GM12878 (cell line): ENCODE results near the gene ERC2. TPM values are rescaled to one million over a fixed set of nuclear protein-coding genes. Genes with fewer than 3 reads are reported as not detected.

Source experiments
- ATAC-seq: fragments of 200-7000 bp; cut with Tn5 transposase; 3 replicates; pipeline ENCODE4 v1.9.1; 2020; ENCODE audit warnings: mild to moderate bottlenecking, moderate library complexity
- BruUV-seq: library from RNA; stranded (reverse); fragments of 400-500 nt; replicated peaks from 2 replicates; lab custom pipeline; 2021; lab: Mats Ljungman, UMichigan
- CTCF ChIA-PET: fragments of 300-600 bp; sonication (Branson Sonifier 250); formaldehyde crosslinking; extraction: SDS; loops from one replicate; lab custom pipeline; 2021; ENCODE audit warnings: inconsistent platforms; lab: Yijun Ruan, JAX
- POLR2A ChIA-PET: fragments of 350-600 bp; formaldehyde crosslinking; extraction: SDS; loops from one replicate; lab custom pipeline; 2021; ENCODE audit warnings: inconsistent platforms; lab: Charles Lee
- RAD21 ChIA-PET: fragments of 300-600 bp; sonication (Branson Sonifier 250); formaldehyde crosslinking; loops from one replicate; lab custom pipeline; 2023; ENCODE audit warnings: antibody characterized with exemption; ENCODE audit not compliant: unreplicated experiment; lab: Charles Lee
- SMC1A ChIA-PET: fragments of 300-600 bp; sonication (Branson Sonifier 250); formaldehyde crosslinking; loops from one replicate; lab custom pipeline; 2023; ENCODE audit not compliant: unreplicated experiment, uncharacterized antibody; lab: Charles Lee
- DNase-seq: peaks from one replicate; pipeline ENCODE4 v3.0.0-alpha.2; 2011; ENCODE audit warnings: low read depth, low spot score
- FAIRE-seq: peaks from 3 replicates; lab custom pipeline; 2011; peaks lifted over from hg19 to GRCh38; lab: Jason Lieb, UNC
- H2AFZ ChIP-seq: 2 replicates; pipeline ENCODE4 v1.6.0; 2011; ENCODE audit warnings: low read depth, low read length, control low read depth; ENCODE audit not compliant: control insufficient read depth
- H3K27ac ChIP-seq: 2 replicates; pipeline ENCODE4 v1.5.1; 2011; ENCODE audit warnings: control low read depth; ENCODE audit not compliant: control insufficient read depth, insufficient read depth
- H3K27me3 ChIP-seq, 2 experiments: replicated peaks in 1 of 2; 2 replicates each; pipeline versions ENCODE4 v1.6.0 to v1.6.1; 2011; ENCODE audit warnings: low read length in 1 of 2; ENCODE audit not compliant: control insufficient read depth in 2 of 2, insufficient read depth in 2 of 2
- H3K36me3 ChIP-seq, 2 experiments: 2 replicates each; pipeline ENCODE4 v1.5.1; 2011; ENCODE audit warnings: low read length in 1 of 2; ENCODE audit not compliant: control insufficient read depth in 2 of 2, insufficient read depth in 2 of 2
- H3K4me1 ChIP-seq: 2 replicates; pipeline ENCODE4 v1.6.1; 2011; ENCODE audit warnings: mild to moderate bottlenecking, low read length, moderate library complexity, mixed read lengths; ENCODE audit not compliant: control insufficient read depth, insufficient read depth
- H3K4me2 ChIP-seq: 2 replicates; pipeline ENCODE4 v1.6.0; 2011; ENCODE audit warnings: control low read depth; ENCODE audit not compliant: control insufficient read depth, insufficient read depth
- H3K4me3 ChIP-seq: fragments of 200-600 bp; sonication (generic); 2 replicates; pipeline ENCODE4 v1.5.1; 2016
- H3K79me2 ChIP-seq: 2 replicates; pipeline ENCODE4 v1.6.0; 2011; ENCODE audit warnings: low read length; ENCODE audit not compliant: control insufficient read depth, insufficient read depth
- H3K9ac ChIP-seq: 2 replicates; pipeline ENCODE4 v1.8.0; 2011; ENCODE audit warnings: low read length, control low read depth, mixed read lengths; ENCODE audit not compliant: control insufficient read depth, insufficient read depth
- H3K9me3 ChIP-seq: replicated peaks from 3 replicates; pipeline ENCODE4 v1.5.1; 2011; ENCODE audit warnings: mild to moderate bottlenecking, low read length; ENCODE audit not compliant: control insufficient read depth, insufficient read depth
- H4K20me1 ChIP-seq: 2 replicates; pipeline ENCODE4 v1.6.0; 2011; ENCODE audit not compliant: control insufficient read depth, insufficient read depth
- ATF2 ChIP-seq: IDR thresholded peaks from 2 replicates; pipeline ENCODE4 v1.6.1; 2012; ENCODE audit warnings: low read length, inconsistent platforms
- CBX3 ChIP-seq: fragments of 200-600 bp; sonication (generic); IDR thresholded peaks from 2 replicates; pipeline ENCODE4 v1.6.1; 2016; ENCODE audit warnings: low read depth, borderline replicate concordance
- CEBPZ ChIP-seq: fragments of 150-350 bp; IDR thresholded peaks from 2 replicates; pipeline ENCODE4 v1.6.1; 2016; ENCODE audit warnings: low read depth, low read length
- CHD1 ChIP-seq: IDR thresholded peaks from 2 replicates; pipeline ENCODE4 v1.6.1; 2012; ENCODE audit warnings: low read depth, low read length, improper control_type of control experiment
- DPF2 ChIP-seq: fragments of 450-650 bp; IDR thresholded peaks from 2 replicates; pipeline ENCODE4 v1.6.1; 2017; ENCODE audit warnings: mild to moderate bottlenecking
- HDAC2 ChIP-seq: fragments of 200-600 bp; sonication (generic); IDR thresholded peaks from 2 replicates; pipeline ENCODE4 v1.6.1; 2017
- POLR2A ChIP-seq: IDR thresholded peaks from 2 replicates; pipeline ENCODE4 v1.6.1; 2011; ENCODE audit warnings: low read depth, mild to moderate bottlenecking, low read length
- RAD21 ChIP-seq: IDR thresholded peaks from 2 replicates; pipeline ENCODE4 v1.6.1; 2011; ENCODE audit warnings: mild to moderate bottlenecking, low read depth, low read length, moderate library complexity; ENCODE audit not compliant: insufficient read depth
- RUNX3 ChIP-seq: IDR thresholded peaks from 2 replicates; pipeline ENCODE4 v1.6.1; 2012; ENCODE audit warnings: low read length, inconsistent platforms
- SMAD1 ChIP-seq: fragments of 450-650 bp; IDR thresholded peaks from 2 replicates; pipeline ENCODE4 v1.6.1; 2018; ENCODE audit warnings: mild to moderate bottlenecking, low read depth; ENCODE audit not compliant: partially characterized antibody
- SMAD5 ChIP-seq: IDR thresholded peaks from 2 replicates; pipeline ENCODE4 v1.6.1; 2016; ENCODE audit warnings: antibody characterized with exemption, low read depth
- TARDBP ChIP-seq: IDR thresholded peaks from 2 replicates; pipeline ENCODE4 v1.6.1; 2016; ENCODE audit warnings: borderline replicate concordance
- TCF12 ChIP-seq: IDR thresholded peaks from 2 replicates; pipeline ENCODE4 v1.6.1; 2011; ENCODE audit warnings: low read depth, mild to moderate bottlenecking, low read length
- YBX1 ChIP-seq: fragments of 450-650 bp; IDR thresholded peaks from 2 replicates; pipeline ENCODE4 v1.6.1; 2016; ENCODE audit warnings: antibody characterized with exemption
- WGBS: methylation state at CpG from one replicate; pipeline ENCODE4 v1.1.6; 2016; ENCODE audit warnings: low lambda C conversion rate; ENCODE audit not compliant: insufficient replicate concordance, insufficient coverage; ENCODE audit errors: missing lambda C conversion rate; 5-methylcytosine and 5-hydroxymethylcytosine counted together
- in situ Hi-C: fragments of 300-500 bp; cut with MboI; formaldehyde crosslinking; loops from 9 replicates; pipeline ENCODE4 v1.14.3; 2018; ENCODE audit warnings: mixed read lengths
- intact Hi-C: fragments of 100-400 bp; cut with micrococcal nuclease; formaldehyde crosslinking; loops from one replicate; pipeline ENCODE4 v1.14.2; 2022; ENCODE audit not compliant: unreplicated experiment
- polyA plus RNA-seq, 11 experiments: library from polyadenylated mRNA; depleted of rRNA in 4 of 11; unstranded in 6 of 11; stranded (reverse) in 5 of 11; fragments of >200 nt; fragmentation: Nextera tagmentation in 4 of 11; fragmentation: Illumina TruSeq in 1 of 11; extraction: Ambion mirVana in 4 of 11; extraction: Trizol in 1 of 11; gene quantifications; 1 replicate in 1 of 11; 2 replicates in 10 of 11; pipeline versions ENCODE4 v1.2.1 to v1.2.3, GENCODE V29; 2011 to 2016; ENCODE audit warnings: inconsistent platforms in 2 of 11, missing spikeins in 2 of 11, low read depth in 1 of 11
- total RNA-seq, 4 experiments: library from RNA; depleted of rRNA in 3 of 4; stranded (reverse); fragments of >200 nt in 3 of 4; fragmentation: Illumina TruSeq in 1 of 4; extraction: Trizol in 1 of 4; gene quantifications; 2 replicates each; pipeline versions ENCODE4 v1.2.1 to v1.2.3, GENCODE V29; 2013 to 2021
- TF ChIP-seq, protein P1 (sequence below): fragments of 450-650 bp; IDR thresholded peaks from 2 replicates; pipeline ENCODE4 v1.6.1; 2018; ENCODE audit warnings: mild to moderate bottlenecking, low read depth, moderate library complexity; ENCODE audit not compliant: partially characterized antibody
- TF ChIP-seq, protein P2 (sequence below): IDR thresholded peaks from 2 replicates; pipeline ENCODE4 v1.6.1; 2012; ENCODE audit warnings: mild to moderate bottlenecking, low read depth, low read length

ERC2 gene
- total and polyA plus RNA-seq, 10 of the 15 experiments (the other 5 are each of a cell fraction or from before 2014, with no cell fraction given) = 0.06 to 1.4 (median 0.12) TPM; not detected in 3

- intact Hi-C loops = no loop called here
- Histone ChIP-seq H3K9ac (no peak overlapping the region), H3K79me2 (no peaks in the 10 kb centered on the region), H3K4me1 (no peaks in the 10 kb centered on the region), H3K4me2 (no peak overlapping the region), H3K4me3 (no peak overlapping the region), H2AFZ (no peak overlapping the region), H3K36me3 (no peaks in the 10 kb centered on the region), H3K27ac (no peak overlapping the region), H3K9me3 (no peaks in the 10 kb centered on the region), H4K20me1 (no peaks in the 10 kb centered on the region), H3K27me3 (no peaks in the 10 kb centered on the region; a peak in 2 of 4 replicates)
- TF ChIP-seq, protein P1, sequence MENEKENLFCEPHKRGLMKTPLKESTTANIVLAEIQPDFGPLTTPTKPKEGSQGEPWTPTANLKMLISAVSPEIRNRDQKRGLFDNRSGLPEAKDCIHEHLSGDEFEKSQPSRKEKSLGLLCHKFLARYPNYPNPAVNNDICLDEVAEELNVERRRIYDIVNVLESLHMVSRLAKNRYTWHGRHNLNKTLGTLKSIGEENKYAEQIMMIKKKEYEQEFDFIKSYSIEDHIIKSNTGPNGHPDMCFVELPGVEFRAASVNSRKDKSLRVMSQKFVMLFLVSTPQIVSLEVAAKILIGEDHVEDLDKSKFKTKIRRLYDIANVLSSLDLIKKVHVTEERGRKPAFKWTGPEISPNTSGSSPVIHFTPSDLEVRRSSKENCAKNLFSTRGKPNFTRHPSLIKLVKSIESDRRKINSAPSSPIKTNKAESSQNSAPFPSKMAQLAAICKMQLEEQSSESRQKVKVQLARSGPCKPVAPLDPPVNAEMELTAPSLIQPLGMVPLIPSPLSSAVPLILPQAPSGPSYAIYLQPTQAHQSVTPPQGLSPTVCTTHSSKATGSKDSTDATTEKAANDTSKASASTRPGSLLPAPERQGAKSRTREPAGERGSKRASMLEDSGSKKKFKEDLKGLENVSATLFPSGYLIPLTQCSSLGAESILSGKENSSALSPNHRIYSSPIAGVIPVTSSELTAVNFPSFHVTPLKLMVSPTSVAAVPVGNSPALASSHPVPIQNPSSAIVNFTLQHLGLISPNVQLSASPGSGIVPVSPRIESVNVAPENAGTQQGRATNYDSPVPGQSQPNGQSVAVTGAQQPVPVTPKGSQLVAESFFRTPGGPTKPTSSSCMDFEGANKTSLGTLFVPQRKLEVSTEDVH = no peak
- TF ChIP-seq CEBPZ (no peak), CHD1 (no peak), SMAD1 (no peak), RUNX3 (no peak), RAD21 (no peak), DPF2 (no peak), SMAD5 (no peak), TARDBP (no peak), ATF2 (no peak), HDAC2 (no peak), CBX3 (no peak), POLR2A (no peak), YBX1 (no peak), TCF12 (no peak)
- TF ChIP-seq, protein P2, sequence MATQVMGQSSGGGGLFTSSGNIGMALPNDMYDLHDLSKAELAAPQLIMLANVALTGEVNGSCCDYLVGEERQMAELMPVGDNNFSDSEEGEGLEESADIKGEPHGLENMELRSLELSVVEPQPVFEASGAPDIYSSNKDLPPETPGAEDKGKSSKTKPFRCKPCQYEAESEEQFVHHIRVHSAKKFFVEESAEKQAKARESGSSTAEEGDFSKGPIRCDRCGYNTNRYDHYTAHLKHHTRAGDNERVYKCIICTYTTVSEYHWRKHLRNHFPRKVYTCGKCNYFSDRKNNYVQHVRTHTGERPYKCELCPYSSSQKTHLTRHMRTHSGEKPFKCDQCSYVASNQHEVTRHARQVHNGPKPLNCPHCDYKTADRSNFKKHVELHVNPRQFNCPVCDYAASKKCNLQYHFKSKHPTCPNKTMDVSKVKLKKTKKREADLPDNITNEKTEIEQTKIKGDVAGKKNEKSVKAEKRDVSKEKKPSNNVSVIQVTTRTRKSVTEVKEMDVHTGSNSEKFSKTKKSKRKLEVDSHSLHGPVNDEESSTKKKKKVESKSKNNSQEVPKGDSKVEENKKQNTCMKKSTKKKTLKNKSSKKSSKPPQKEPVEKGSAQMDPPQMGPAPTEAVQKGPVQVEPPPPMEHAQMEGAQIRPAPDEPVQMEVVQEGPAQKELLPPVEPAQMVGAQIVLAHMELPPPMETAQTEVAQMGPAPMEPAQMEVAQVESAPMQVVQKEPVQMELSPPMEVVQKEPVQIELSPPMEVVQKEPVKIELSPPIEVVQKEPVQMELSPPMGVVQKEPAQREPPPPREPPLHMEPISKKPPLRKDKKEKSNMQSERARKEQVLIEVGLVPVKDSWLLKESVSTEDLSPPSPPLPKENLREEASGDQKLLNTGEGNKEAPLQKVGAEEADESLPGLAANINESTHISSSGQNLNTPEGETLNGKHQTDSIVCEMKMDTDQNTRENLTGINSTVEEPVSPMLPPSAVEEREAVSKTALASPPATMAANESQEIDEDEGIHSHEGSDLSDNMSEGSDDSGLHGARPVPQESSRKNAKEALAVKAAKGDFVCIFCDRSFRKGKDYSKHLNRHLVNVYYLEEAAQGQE = no peak
- ChIA-PET CTCF (no interaction called here), SMC1A (no interaction called here), POLR2A (no interaction called here), RAD21 (no interaction called here)
- BruUV-seq = no TSS peak
- in situ Hi-C loops = no loop called here
- FAIRE-seq (no peak), ATAC-seq (no peak), DNase-seq (no peak)
- WGBS = 27% methylated on average over 6 of the region's 6 CpGs
These were observed 366.7 kb downstream of the ERC2 start for GRCh38 chr3:56101576-56101975.
